ENCODE measurements around the gene RSPH4A.

RSPH4A gene

DNA sequence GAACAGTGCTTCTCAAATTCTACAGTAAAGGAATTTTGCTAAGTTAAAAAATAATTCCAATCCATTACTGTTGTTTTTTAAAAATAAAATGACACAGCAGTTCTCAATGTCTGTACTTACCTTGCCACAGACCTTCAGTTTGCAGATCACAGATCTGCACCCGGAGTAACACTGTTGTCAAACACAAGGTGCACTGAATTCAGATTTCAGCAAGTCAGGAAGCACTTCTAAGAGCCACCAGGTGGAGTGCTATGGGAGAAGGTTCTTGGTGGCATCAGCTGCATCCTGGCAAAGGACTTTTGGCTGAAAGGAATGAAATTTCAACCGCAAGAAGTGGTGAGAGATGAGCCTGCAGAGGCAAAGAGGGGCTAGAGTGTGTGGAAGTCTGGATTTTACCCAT lies 17.4 kb downstream of the RSPH4A start:
- Histone ChIP-seq H3K9me3 (ENCODE audit: control insufficient read depth, low read length) (no peaks in the 10 kb centered on the region), H3K79me2 (no peaks in the 10 kb centered on the region), H3K4me1 (peaks cover 11% of the 10 kb centered on the region), H3K9ac (no peak overlapping the region), H3K4me2 (ENCODE audit: low read length) (no peak overlapping the region), H3K4me3 (ENCODE audit: low read depth, low read length) (no peak overlapping the region), H3K27me3 (ENCODE audit: control insufficient read depth, insufficient read depth, low read length) (no peaks in the 10 kb centered on the region), H2AFZ (no peak overlapping the region), H3K27ac (no peak overlapping the region), H3K36me3 (ENCODE audit: control insufficient read depth, insufficient read depth, low read length) (no peaks in the 10 kb centered on the region)
- TF ChIP-seq, protein P1, sequence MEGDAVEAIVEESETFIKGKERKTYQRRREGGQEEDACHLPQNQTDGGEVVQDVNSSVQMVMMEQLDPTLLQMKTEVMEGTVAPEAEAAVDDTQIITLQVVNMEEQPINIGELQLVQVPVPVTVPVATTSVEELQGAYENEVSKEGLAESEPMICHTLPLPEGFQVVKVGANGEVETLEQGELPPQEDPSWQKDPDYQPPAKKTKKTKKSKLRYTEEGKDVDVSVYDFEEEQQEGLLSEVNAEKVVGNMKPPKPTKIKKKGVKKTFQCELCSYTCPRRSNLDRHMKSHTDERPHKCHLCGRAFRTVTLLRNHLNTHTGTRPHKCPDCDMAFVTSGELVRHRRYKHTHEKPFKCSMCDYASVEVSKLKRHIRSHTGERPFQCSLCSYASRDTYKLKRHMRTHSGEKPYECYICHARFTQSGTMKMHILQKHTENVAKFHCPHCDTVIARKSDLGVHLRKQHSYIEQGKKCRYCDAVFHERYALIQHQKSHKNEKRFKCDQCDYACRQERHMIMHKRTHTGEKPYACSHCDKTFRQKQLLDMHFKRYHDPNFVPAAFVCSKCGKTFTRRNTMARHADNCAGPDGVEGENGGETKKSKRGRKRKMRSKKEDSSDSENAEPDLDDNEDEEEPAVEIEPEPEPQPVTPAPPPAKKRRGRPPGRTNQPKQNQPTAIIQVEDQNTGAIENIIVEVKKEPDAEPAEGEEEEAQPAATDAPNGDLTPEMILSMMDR (IDR thresholded peaks at IDR 0.05): no peak

DNA sequence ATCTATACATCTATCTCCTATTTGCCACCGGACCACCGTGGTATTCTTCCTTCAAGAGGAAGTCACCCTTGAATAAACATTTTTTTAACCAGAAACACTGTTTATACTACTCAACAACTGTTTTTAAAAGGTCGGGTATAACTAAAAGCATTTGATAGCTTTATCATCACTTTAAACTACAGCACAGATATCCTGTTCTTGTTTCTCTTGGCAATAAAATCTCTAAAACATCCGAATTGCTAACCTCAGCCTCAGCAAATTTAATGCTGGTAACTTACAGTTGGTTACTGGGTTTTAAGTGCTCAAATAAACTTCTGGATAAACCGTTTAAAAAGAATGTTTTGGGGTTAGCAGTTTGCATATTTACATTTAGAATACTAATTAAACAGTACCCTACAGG lies 31.9 kb downstream of the RSPH4A start:
- no peak overlapping the region for H3K27ac ChIP-seq
- no peaks in the 10 kb centered on the region for H3K9me3 ChIP-seq (ENCODE audit: control insufficient read depth, low read length)
- H3K79me2 ChIP-seq: peaks cover 3% of the 10 kb centered on the region
- no peaks in the 10 kb centered on the region for H3K36me3 ChIP-seq (ENCODE audit: control insufficient read depth, insufficient read depth, low read length)
- no peak overlapping the region for H2AFZ ChIP-seq
- no peak overlapping the region for H3K4me2 ChIP-seq (ENCODE audit: low read length)
- H3K27me3 ChIP-seq (ENCODE audit: control insufficient read depth, insufficient read depth, low read length): no peaks in the 10 kb centered on the region
- no peaks in the 10 kb centered on the region for H3K4me1 ChIP-seq
- TF ChIP-seq, protein P1 (IDR thresholded peaks at IDR 0.05): no peak
- no peak overlapping the region for H3K9ac ChIP-seq
- no peak overlapping the region for H3K4me3 ChIP-seq (ENCODE audit: low read depth, low read length)

DNA sequence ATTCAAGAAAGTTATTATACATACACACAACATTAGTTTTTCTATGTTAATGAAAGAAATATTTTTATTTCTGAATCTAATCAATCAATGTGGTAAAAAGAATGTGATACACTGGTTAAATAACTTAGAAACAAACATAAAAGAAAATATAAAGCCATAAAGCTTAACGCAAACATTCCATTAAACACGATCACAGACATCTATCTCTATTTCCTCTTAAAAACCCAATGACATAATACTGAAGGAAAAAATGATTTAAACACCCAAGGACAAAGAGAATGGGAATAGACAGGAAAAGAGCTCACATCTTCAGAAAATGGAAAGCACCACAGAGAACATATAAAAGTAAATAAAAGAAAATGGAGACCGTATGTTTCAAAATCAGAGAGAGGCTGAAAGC lies 32.9 kb downstream of the RSPH4A start:
- no peaks in the 10 kb centered on the region for H3K27me3 ChIP-seq (ENCODE audit: control insufficient read depth, insufficient read depth, low read length)
- H3K36me3 ChIP-seq (ENCODE audit: control insufficient read depth, insufficient read depth, low read length): no peaks in the 10 kb centered on the region
- H2AFZ ChIP-seq: no peak overlapping the region
- no peaks in the 10 kb centered on the region for H3K9me3 ChIP-seq (ENCODE audit: control insufficient read depth, low read length)
- TF ChIP-seq, protein P1 (IDR thresholded peaks at IDR 0.05): no peak
- peaks cover 3% of the 10 kb centered on the region for H3K79me2 ChIP-seq
- no peaks in the 10 kb centered on the region for H3K4me1 ChIP-seq
- H3K4me3 ChIP-seq (ENCODE audit: low read depth, low read length): no peak overlapping the region
- H3K9ac ChIP-seq: no peak overlapping the region
- H3K4me2 ChIP-seq (ENCODE audit: low read length): no peak overlapping the region
- H3K27ac ChIP-seq: no peak overlapping the region

DNA sequence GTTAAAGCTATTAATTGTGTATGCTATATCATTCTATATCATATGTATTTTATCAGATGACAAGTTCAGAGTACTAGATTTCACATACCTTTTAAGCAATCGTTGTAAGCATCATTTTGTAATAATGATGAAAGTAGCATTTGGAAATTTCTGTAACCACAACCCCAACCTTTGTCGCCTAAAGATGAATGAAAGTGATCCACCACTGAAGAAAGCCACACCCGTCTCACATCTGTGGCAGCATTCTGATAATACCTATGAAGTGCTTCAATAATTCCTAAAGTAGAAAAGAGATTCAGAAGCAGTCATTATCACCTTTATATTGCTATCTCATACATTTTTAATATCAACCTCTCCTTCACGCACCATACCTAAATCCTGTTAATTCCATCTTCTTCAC lies 35.6 kb downstream of the RSPH4A start:
- Histone ChIP-seq H3K4me3 (ENCODE audit: low read depth, low read length) (no peak overlapping the region), H3K27me3 (ENCODE audit: control insufficient read depth, insufficient read depth, low read length) (no peaks in the 10 kb centered on the region), H3K9me3 (ENCODE audit: control insufficient read depth, low read length) (no peaks in the 10 kb centered on the region), H3K9ac (no peak overlapping the region), H3K4me2 (ENCODE audit: low read length) (no peak overlapping the region), H3K4me1 (no peaks in the 10 kb centered on the region), H3K36me3 (ENCODE audit: control insufficient read depth, insufficient read depth, low read length) (no peaks in the 10 kb centered on the region), H2AFZ (no peak overlapping the region), H3K27ac (no peak overlapping the region), H3K79me2 (no peaks in the 10 kb centered on the region)
- TF ChIP-seq, protein P1 (IDR thresholded peaks at IDR 0.05): no peak

DNA sequence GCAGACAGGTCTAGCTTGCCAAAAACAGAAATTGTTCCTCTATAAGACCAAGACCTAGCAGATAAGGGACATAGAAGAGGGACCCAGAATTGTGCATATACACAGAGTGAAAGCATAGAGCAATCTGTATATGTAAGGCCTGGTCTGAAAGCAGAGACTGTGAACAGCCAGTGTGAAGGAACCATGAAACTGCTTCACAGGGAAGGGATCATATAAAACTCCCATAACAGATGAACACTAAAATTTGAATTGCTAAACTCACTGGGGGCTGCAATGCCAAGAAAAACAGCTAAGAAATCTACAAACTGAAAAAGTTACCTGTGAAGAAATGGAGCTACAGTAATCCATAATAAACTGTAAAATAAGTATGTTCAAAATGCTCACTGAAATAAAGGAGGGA lies 45.3 kb downstream of the RSPH4A start:
- no peak overlapping the region for H3K4me2 ChIP-seq (ENCODE audit: low read length)
- no peaks in the 10 kb centered on the region for H3K36me3 ChIP-seq (ENCODE audit: control insufficient read depth, insufficient read depth, low read length)
- no peak overlapping the region for H3K27ac ChIP-seq
- H3K27me3 ChIP-seq (ENCODE audit: control insufficient read depth, insufficient read depth, low read length): no peaks in the 10 kb centered on the region
- H2AFZ ChIP-seq: no peak overlapping the region
- no peaks in the 10 kb centered on the region for H3K9me3 ChIP-seq (ENCODE audit: control insufficient read depth, low read length)
- no peak overlapping the region for H3K4me3 ChIP-seq (ENCODE audit: low read depth, low read length)
- peaks cover 13% of the 10 kb centered on the region for H3K79me2 ChIP-seq
- H3K9ac ChIP-seq: no peak overlapping the region
- TF ChIP-seq, protein P1 (IDR thresholded peaks at IDR 0.05): no peak
- no peaks in the 10 kb centered on the region for H3K4me1 ChIP-seq
